Measurements from ENCODE around the gene LRMDA.

- TF ChIP-seq FOSL1 (CRISPR knock-in tag; IDR thresholded peaks at IDR 0.05; ENCODE audit: borderline replicate concordance) (no peak), TRIM24 (CRISPR knock-in tag; IDR thresholded peaks at IDR 0.05) (no peak), ATF2 (CRISPR knock-in tag; IDR thresholded peaks at IDR 0.05) (peak; percentile 26; the same call in 1 of the 2 replicates), ZBTB4 (CRISPR knock-in tag; IDR thresholded peaks at IDR 0.05; ENCODE audit: borderline replicate concordance) (no peak), CBFB (CRISPR knock-in tag; IDR thresholded peaks at IDR 0.05) (0 out of 2 replicates have a peak, but pooled peaks have one; percentile 15), ZNF629 (CRISPR knock-in tag; conservative IDR thresholded peaks at IDR 0.05) (0 out of 2 replicates have a peak, but pooled peaks have one; percentile 35), SMYD3 (CRISPR knock-in tag; IDR thresholded peaks at IDR 0.05) (no peak), ATF3 (CRISPR knock-in tag; IDR thresholded peaks at IDR 0.05) (no peak), PLRG1 (conservative IDR thresholded peaks at IDR 0.05) (no peak), SP2 (CRISPR knock-in tag; IDR thresholded peaks at IDR 0.05) (0 out of 2 replicates have a peak, but pooled peaks have one; percentile 52), HBP1 (CRISPR knock-in tag; IDR thresholded peaks at IDR 0.05; ENCODE audit: low read depth) (no peak), ATF7 (IDR thresholded peaks at IDR 0.05) (no peak), ATF7 (CRISPR knock-in tag; IDR thresholded peaks at IDR 0.05) (no peak), KLF16 (CRISPR knock-in tag; IDR thresholded peaks at IDR 0.05) (peak in 1 of 2 experiments; percentile 82; a peak in 2 of 4 replicates), TFE3 (CRISPR knock-in tag; IDR thresholded peaks at IDR 0.05) (peak; percentile 78)
These were observed 29.6 kb upstream of the LRMDA start, which contains the start of gene ZNF503 for GRCh38 chr10:75401569-75402485.

Measured in HepG2 (cell line).